Kidney glomerular epithelial cell (primary cell): Measurements from ENCODE around the gene TEAD1.

ENCODE experiments used
- DNase-seq: peaks from one replicate; lab custom pipeline; 2025; lab: John Stamatoyannopoulos, UW

TEAD1 gene

GRCh38 chr11:12764187-12764914 lies 90.1 kb downstream of the TEAD1 start:
- DNase-seq: no peak

GRCh38 chr11:12765428-12765827 lies 91.2 kb downstream of the TEAD1 start:
- DNase-seq: no peak

- no peak for DNase-seq
These were observed 92.8 kb downstream of the TEAD1 start for GRCh38 chr11:12767027-12767426.

- DNase-seq: no peak
These were observed 93.4 kb downstream of the TEAD1 start for GRCh38 chr11:12767577-12767976.

GRCh38 chr11:12768726-12769673 lies 94.8 kb downstream of the TEAD1 start:
- no peak for DNase-seq

- DNase-seq: peak; percentile 86
These were observed 95.7 kb downstream of the TEAD1 start for GRCh38 chr11:12769834-12770345.

- DNase-seq: no peak
These were observed 96.2 kb downstream of the TEAD1 start for GRCh38 chr11:12770435-12770834.

GRCh38 chr11:12770966-12771597 lies 96.9 kb downstream of the TEAD1 start:
- DNase-seq: no peak

GRCh38 chr11:12771875-12772274 lies 97.7 kb downstream of the TEAD1 start:
- no peak for DNase-seq

- no peak for DNase-seq
These were observed 98.1 kb downstream of the TEAD1 start for GRCh38 chr11:12772324-12772723.

GRCh38 chr11:12773591-12773990 lies 99.4 kb downstream of the TEAD1 start:
- no peak for DNase-seq

- no peak for DNase-seq
These were observed 101.7 kb downstream of the TEAD1 start for GRCh38 chr11:12775955-12776354.

GRCh38 chr11:12777208-12777874 lies 103.1 kb downstream of the TEAD1 start:
- DNase-seq: no peak

GRCh38 chr11:12778240-12778905 lies 104.2 kb downstream of the TEAD1 start:
- DNase-seq: no peak

- no peak for DNase-seq
These were observed 109.5 kb downstream of the TEAD1 start for GRCh38 chr11:12783765-12784164.

GRCh38 chr11:12784445-12784844 lies 110.2 kb downstream of the TEAD1 start:
- no peak for DNase-seq

GRCh38 chr11:12784987-12785386 lies 110.8 kb downstream of the TEAD1 start:
- DNase-seq: no peak

GRCh38 chr11:12785901-12786300 lies 111.7 kb downstream of the TEAD1 start:
- no peak for DNase-seq

GRCh38 chr11:12786450-12786849 lies 112.2 kb downstream of the TEAD1 start:
- DNase-seq: no peak

GRCh38 chr11:12786891-12787290 lies 112.7 kb downstream of the TEAD1 start:
- no peak for DNase-seq

GRCh38 chr11:12787847-12788246 lies 113.6 kb downstream of the TEAD1 start:
- DNase-seq: peak; percentile 36
